GM19023 (cell line): ENCODE data around the gene MED25.

Experiments
- ATAC-seq: cut with Tn5 transposase; IDR thresholded peaks from one replicate; pipeline ENCODE4 v1.9.1; 2021; ENCODE audit warnings: mild to moderate bottlenecking, moderate library complexity; ENCODE audit not compliant: unreplicated experiment

The MED25 gene

GRCh38 chr19:49857061-49857837 lies 39.2 kb downstream of the MED25 start:
- ATAC-seq = no peak

GRCh38 chr19:49857838-49858087 lies 39.7 kb downstream of the MED25 start:
- no peak for ATAC-seq

- no peak for ATAC-seq
Measured at GRCh38 chr19:49858088-49858985, 40.2 kb downstream of the MED25 start.

DNA sequence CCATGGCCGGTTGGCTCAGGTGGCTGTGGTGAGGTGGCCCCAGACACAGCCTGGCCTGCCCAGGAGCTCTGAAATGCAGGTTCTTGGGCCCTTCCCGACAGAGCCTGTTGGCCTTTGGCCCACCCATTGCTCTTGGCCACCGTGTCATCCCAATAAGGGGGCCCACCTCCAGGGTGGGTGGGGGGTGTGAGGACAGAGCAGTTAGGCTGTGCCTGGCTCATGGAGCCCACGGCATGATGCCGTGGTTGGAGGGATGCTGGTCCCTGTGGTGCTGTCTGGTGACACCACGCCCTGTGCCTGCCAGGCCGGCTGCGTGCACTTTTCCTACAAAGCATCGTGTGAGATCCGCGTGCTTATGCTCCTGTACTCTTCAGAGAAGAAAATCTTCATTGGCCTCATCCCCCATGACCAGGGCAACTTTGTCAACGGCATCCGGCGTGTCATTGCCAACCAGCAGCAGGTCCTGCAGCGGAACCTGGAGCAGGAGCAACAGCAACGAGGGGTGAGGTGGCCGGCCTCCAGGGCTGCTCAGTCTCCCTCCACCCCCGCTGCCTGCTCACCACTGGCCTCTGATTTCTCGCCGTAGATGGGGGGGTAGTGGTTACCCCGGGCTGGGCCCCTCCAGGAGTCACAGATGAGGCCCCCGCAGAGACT lies 41.7 kb downstream of the MED25 start:
- ATAC-seq = no peak

- no peak for ATAC-seq
Measured at GRCh38 chr19:49860336-49861102, 42.4 kb downstream of the MED25 start.

- no peak for ATAC-seq
Measured at GRCh38 chr19:49861107-49861506, 43.0 kb downstream of the MED25 start.

DNA sequence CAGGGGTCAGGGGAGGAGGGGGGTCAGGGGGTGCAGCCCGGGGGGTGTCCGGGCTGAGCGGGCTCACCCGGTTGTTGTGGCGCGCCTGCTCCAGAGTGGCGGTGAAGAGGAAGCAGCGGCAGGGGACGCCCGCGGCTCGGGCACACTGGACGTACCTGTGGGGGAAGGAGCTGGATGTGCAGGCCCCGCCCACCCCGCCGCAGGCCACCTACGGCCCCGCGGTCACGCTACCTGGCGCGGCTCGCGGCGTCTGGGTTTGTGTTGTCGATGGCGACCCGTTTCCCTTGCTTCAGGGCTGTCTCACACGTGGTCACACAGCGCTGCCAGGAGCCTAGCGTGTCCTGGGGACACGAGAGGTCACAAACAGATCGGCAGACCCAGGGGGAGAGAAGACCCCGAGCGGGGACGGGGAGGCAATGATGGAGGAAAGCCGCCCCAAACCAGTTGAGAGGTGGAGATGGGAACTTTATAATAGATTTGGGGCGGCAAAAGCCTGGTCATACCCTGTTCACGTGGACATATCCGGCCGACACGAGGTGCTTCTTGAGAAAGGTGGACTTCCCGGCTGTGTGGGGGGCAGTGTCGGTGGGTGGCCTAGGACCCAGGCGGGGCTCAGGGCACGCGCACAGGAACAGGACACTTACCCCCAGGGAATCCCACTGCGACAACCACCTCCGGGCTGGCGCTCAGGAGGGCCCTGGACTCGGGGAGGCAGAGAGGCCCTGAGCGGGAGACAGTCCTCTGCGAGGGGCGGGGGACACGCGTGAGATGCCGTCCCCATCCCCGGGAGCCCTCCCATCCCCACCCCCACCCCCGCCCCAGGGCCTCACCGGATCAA lies 43.7 kb downstream of the MED25 start:
- no peak for ATAC-seq

DNA sequence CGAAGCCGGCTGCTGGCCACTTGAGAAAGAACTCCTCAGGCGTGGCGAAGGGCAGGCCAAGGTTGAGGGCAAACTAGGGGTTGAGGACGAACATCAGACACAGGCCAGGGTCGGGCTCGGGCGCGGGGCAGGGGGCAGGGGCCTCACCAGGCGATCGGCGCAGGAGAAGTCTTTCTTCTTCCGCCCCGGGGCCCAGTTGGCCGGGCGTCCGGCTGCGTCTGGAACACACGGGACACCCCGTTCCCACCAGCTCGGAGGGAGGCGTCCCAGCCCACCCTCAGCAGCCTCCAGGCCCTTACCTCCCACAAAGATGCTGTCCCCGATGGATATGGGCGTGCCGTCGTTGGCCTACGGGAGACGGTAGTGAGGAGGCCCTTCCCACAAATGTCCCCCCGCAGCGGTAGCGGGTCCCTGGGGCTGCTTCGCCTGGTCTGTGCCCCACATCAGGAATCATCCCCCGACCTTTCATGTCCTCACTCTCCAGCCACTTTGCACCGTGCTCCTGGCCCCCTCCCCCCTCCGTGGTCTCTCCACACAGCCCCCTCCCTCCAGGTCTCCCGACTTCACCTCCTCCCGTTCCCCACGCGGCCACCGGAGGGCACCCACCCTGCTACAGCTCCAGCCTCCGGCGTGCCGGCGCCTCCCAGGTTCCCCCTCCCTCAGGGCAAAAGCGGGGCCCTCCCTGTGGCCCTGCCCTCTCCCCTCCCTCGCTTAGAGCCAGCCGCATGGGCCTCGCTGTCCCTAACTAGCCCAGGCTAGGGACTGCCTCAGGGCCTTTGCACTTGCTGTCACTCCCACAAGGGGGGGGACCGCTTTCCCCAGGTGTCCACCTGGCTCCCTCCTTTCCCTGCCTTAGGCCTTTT lies 44.5 kb downstream of the MED25 start:
- ATAC-seq = no peak

DNA sequence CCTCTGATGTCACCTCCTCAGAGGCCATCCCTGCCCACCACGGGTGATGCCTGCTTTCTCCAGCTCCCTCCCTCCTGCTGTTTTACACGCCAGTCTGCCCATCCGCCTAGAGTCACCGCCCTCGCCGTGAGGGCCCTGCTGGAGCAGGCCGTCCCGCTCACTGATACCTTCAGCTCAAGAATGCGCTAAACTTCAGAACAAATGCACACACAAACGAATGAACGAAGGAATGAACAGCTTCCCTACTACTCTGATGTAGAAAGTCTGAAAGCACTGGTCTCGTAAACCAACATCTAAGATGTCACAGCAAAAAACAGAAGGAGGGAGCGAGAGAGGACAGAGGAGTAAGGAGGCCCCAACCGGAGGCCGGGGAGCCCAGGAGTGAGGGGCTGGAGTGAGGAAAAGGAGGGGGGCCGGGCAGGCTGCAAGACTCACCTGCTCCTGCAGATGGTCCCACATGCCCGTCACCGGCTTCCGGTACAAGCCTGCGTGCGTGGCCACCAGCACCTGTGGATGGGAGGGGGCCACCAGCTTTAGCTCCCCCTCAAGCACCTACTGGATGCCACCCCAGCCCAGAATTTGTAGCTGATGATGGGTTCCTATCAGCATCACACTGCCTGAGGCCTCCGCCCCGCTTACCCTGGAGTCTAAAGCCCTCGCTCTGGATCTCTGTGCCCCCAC lies 45.3 kb downstream of the MED25 start:
- ATAC-seq = no peak

- no peak for ATAC-seq
Measured at GRCh38 chr19:49863935-49864320, 45.8 kb downstream of the MED25 start.

DNA sequence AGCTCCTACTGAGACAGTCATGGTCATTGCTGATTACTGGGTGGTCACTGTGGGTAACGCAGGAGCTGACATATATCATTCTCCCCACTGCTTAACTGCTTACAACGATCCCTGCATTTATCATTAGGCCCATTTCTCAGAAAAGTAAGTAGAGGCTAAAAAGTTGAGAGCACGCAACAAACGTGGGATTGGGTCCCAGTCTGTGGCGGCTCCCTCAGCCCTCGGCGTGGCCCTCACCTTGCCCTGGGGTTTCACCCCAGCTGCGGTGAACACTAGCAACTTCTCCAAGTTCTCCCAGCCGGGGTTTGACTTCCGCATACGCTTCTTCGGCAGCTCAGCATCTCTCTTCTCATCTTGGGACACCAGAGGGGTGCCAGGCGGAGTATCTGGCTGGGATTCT lies 46.8 kb downstream of the MED25 start:
- ATAC-seq = no peak

GRCh38 chr19:49866933-49867782 lies 49.1 kb downstream of the MED25 start, which contains the start of gene PNKP:
Gene PNKP (minus strand): TSS chr19:49867576. CDS start chr19:49867204, 372 bp downstream.
- ATAC-seq = peak; percentile 43

- ATAC-seq = peak; percentile 5
Measured at GRCh38 chr19:49869009-49869483, 51.0 kb downstream of the MED25 start.

DNA sequence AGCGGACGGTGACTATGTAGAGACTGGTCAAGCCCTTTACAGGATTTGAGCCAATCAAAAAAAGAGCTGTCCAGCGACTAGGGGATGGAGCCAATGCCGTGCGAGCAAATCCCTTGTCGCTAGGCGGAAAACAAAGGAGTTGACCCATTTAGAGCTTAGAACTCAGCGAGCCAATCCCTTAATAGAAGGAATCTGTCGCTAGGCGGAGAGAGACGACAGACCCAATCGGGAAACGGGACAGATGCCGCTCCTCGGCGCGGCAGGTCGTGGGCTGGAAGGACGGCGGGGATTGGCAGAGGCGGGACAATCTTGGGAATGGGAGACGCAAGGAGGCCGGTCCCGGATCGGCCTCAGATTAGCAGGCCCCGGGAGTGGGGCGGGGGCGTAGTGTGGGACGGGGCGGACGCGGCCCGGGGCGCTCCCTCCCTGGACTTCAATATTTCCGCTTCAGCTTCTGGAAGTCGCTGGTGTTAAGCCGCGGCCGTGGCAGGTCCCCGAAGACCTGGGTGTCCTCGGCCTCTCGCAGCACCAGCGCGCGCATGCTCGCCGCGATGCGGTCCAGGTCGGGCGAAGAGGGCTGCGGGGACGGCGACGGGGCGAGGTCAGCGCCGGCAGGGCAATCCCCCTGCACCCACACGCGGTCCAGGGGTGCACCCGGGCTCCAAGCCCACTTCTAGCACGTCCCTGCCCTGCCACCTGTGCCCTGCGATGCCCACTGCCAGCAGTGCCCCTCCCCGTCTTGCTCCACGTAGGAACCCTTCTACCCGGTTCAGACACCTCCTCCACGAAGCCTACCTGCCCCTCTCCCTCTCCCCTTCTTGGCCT lies 51.6 kb downstream of the MED25 start:
- peak; percentile 67 for ATAC-seq

DNA sequence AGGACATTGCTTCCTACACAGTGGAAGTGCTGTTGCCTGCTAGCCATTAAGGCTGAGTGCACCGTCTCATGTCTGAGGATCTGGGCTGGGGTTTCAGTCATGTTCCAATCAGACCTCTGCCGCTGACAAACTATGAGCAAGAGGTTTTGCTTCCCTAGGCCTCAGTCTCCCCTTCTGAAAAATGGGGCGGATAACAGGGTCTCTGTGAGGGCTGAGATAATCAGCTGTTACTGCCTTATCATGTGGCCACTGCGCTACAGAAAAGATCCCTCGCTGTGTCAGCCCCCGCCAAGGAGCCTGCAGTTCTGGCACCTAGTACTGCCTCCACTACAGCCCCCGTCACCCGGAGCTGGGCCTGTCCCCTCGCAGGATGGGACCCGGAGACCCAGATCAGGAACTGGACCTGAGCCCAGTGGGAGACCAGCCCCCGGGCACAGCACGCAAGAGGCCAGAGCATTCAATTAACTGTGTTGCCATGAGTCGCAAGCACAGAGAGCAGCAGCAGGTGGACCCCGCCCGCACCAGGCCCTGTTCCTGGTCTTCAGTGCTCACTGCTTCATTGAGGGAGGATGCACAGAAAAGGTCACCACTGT lies 52.3 kb downstream of the MED25 start:
- ATAC-seq = no peak

DNA sequence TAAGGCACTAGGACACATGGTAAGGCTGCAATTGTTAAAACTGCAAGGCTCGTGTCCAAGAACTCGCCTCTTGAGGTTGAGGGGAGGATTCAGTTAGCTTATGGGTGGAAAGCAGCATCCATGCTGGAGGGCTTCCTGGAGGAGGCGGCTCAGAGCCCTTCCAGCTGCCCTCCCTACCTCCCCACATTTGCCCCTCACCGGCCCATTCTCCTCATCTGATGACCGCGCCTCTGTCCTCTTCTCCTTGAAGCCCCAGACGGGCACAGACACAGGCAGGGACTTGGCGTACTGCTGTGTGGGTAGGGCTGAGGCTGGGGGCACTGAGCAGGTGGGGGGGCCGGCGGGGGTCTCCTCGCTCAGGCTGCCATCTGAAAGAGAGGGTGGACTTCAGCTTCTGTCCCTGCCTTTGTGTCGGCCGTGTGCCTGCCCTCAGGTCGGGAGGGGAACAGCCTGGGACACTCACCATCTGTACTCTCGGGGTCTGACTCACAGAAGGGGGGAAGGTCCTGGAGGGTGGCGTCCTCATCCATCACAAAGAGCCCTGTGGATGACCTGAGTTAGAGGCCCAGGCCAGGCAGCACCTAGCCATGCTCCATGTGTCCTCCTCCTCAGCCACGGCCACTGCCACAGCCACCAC lies 53.4 kb downstream of the MED25 start:
- ATAC-seq = no peak
